Neural crest cell (in vitro differentiated cells): Measurements from ENCODE around the gene FOXI1. TPM values are rescaled to one million over a fixed set of nuclear protein-coding genes. Genes with fewer than 3 reads are reported as not detected.

ENCODE experiments used
- DNase-seq: peaks from one replicate; pipeline ENCODE4 v3.0.0; 2021; ENCODE audit warnings: low read depth, mixed read lengths, low spot score
- H3K27ac Mint-ChIP-seq: one replicate; pipeline ENCODE4 v1.8.0; 2021; ENCODE audit warnings: mild to moderate bottlenecking, mixed read lengths; ENCODE audit not compliant: unreplicated experiment
- H3K27me3 Mint-ChIP-seq: 2 replicates; pipeline ENCODE4 v1.8.0; 2021; ENCODE audit warnings: low read depth, mild to moderate bottlenecking, mixed read lengths
- H3K36me3 Mint-ChIP-seq: 2 replicates; pipeline ENCODE4 v1.8.0; 2021; ENCODE audit warnings: low read depth, mild to moderate bottlenecking, mixed read lengths
- H3K4me1 Mint-ChIP-seq: 2 replicates; pipeline ENCODE4 v1.8.0; 2021; ENCODE audit warnings: mixed read lengths
- H3K4me3 Mint-ChIP-seq: one replicate; pipeline ENCODE4 v1.8.0; 2021; ENCODE audit warnings: mild to moderate bottlenecking, mixed read lengths
- H3K9me3 Mint-ChIP-seq: 2 replicates; pipeline ENCODE4 v1.8.0; 2021; ENCODE audit warnings: mixed read lengths
- total RNA-seq: library from RNA; stranded (reverse); gene quantifications from 2 replicates; pipeline ENCODE4 v1.2.1, GENCODE V29; 2021
- TF ChIP-seq, protein P1 (sequence below): fragments of 200-600 bp; sonication (generic); conservative IDR thresholded peaks from 2 replicates; pipeline ENCODE4 v1.5.0; 2021; ENCODE audit warnings: antibody characterized with exemption, mild to moderate bottlenecking

FOXI1 gene
- total RNA-seq, 1 donor from 2014 or later, result not detected

GRCh38 chr5:170095646-170096045, 10.1 kb upstream of the FOXI1 start:
- DNase-seq, result no peak
- H3K27me3 Mint-ChIP-seq, result no peaks in the 10 kb centered on the region
- H3K4me1 Mint-ChIP-seq, result peaks cover 21% of the 10 kb centered on the region
- H3K27ac Mint-ChIP-seq, result no peak overlapping the region
- H3K4me3 Mint-ChIP-seq, result no peak overlapping the region
- TF ChIP-seq, protein P1, sequence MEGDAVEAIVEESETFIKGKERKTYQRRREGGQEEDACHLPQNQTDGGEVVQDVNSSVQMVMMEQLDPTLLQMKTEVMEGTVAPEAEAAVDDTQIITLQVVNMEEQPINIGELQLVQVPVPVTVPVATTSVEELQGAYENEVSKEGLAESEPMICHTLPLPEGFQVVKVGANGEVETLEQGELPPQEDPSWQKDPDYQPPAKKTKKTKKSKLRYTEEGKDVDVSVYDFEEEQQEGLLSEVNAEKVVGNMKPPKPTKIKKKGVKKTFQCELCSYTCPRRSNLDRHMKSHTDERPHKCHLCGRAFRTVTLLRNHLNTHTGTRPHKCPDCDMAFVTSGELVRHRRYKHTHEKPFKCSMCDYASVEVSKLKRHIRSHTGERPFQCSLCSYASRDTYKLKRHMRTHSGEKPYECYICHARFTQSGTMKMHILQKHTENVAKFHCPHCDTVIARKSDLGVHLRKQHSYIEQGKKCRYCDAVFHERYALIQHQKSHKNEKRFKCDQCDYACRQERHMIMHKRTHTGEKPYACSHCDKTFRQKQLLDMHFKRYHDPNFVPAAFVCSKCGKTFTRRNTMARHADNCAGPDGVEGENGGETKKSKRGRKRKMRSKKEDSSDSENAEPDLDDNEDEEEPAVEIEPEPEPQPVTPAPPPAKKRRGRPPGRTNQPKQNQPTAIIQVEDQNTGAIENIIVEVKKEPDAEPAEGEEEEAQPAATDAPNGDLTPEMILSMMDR, result no peak
- H3K36me3 Mint-ChIP-seq, result no peaks in the 10 kb centered on the region
- H3K9me3 Mint-ChIP-seq, result peaks cover 6% of the 10 kb centered on the region

DNA sequence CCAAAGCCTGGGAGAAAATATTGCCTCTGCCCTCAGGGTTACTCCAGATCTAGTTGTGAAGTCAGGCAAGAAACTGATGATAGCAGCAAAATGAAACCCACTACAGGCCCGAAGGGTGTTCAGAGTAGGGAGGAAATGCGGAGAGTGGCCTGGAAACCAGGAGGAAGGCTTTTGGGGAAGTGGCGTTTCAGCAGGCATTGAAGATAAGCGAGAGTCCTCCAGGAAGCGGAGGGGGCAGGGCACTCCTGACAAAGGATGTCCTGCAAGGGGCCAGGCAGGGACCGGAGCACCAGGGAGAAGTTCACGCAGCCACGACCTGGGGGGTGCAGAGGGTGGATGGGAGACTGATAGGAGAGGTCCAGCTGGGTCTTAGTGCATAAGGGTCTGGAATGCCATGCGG, 7.8 kb upstream of the FOXI1 start:
- peak overlapping the region; percentile 20 for H3K27ac Mint-ChIP-seq
- TF ChIP-seq, protein P1, result no peak
- no peak for DNase-seq
- no peaks in the 10 kb centered on the region for H3K27me3 Mint-ChIP-seq
- H3K4me3 Mint-ChIP-seq, result no peak overlapping the region
- peaks cover 6% of the 10 kb centered on the region for H3K9me3 Mint-ChIP-seq
- peaks cover 21% of the 10 kb centered on the region for H3K4me1 Mint-ChIP-seq
- no peaks in the 10 kb centered on the region for H3K36me3 Mint-ChIP-seq

GRCh38 chr5:170100066-170100943, 5.4 kb upstream of the FOXI1 start:
- Mint-ChIP-seq H3K9me3 (peaks cover 6% of the 10 kb centered on the region), H3K4me1 (peaks cover 13% of the 10 kb centered on the region), H3K27ac (no peak overlapping the region), H3K27me3 (no peaks in the 10 kb centered on the region), H3K36me3 (no peaks in the 10 kb centered on the region), H3K4me3 (no peak overlapping the region)
- TF ChIP-seq, protein P1, result peak; percentile 87
- DNase-seq, result peak; percentile 87

- Mint-ChIP-seq H3K4me1 (peaks cover 6% of the 10 kb centered on the region), H3K27ac (no peak overlapping the region), H3K9me3 (peaks cover 4% of the 10 kb centered on the region), H3K4me3 (no peak overlapping the region), H3K27me3 (no peaks in the 10 kb centered on the region), H3K36me3 (no peaks in the 10 kb centered on the region)
- DNase-seq, result no peak
- TF ChIP-seq, protein P1, result no peak
These were observed 2.2 kb upstream of the FOXI1 start for GRCh38 chr5:170103447-170103846.

DNA sequence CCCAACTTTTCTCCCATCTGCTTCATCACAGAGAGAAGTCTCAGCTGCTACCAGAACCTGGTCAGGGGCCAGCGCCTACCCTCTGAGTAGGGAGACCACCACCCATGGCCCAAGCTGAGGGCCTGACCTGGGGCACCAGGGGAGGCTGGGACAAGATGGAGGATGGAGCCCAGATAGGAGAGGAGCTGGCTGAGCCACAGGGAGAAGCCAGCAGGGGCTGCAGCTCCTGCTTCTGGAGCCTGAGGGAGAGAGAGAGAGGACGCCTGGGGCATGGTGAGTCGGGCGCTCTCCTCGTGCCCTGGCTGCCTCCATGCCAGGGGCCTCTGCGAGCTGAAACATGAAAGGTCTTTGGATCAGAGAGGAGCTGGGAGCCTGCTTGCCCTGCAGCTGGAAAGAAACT, 1.4 kb upstream of the FOXI1 start:
- TF ChIP-seq, protein P1, result no peak
- Mint-ChIP-seq H3K4me1 (peaks cover 6% of the 10 kb centered on the region), H3K4me3 (no peak overlapping the region), H3K27me3 (no peaks in the 10 kb centered on the region), H3K27ac (no peak overlapping the region), H3K36me3 (no peaks in the 10 kb centered on the region), H3K9me3 (no peaks in the 10 kb centered on the region)
- DNase-seq, result no peak
